ENCODE results near the gene CPEB3. TPM values are rescaled to one million over a fixed set of nuclear protein-coding genes. Genes with fewer than 3 reads are reported as not detected.

CPEB3 gene
- total RNA-seq, 2 experiments from 2014 or later, result 0.66 to 3.2 TPM

GRCh38 chr10:92010047-92010735, 280.7 kb downstream of the CPEB3 start:
- no peaks in the 10 kb centered on the region for H3K9me2 ChIP-seq (ENCODE audit: insufficient read depth, low read length)
- H3K27ac ChIP-seq (ENCODE audit: low read depth, low read length, poor library complexity, severe bottlenecking), result no peak overlapping the region
- intact Hi-C loops (cut with micrococcal nuclease; ENCODE audit: unreplicated experiment), result no loop called here
- no peaks in the 10 kb centered on the region for H3K9me3 ChIP-seq (ENCODE audit: low read length)
- H3K4me3 ChIP-seq (ENCODE audit: low read depth, low read length, poor library complexity, severe bottlenecking), result no peak overlapping the region
- no peaks in the 10 kb centered on the region for H3K79me2 ChIP-seq (ENCODE audit: insufficient read depth, low read depth, low read length)
- TF ChIP-seq, protein P1, sequence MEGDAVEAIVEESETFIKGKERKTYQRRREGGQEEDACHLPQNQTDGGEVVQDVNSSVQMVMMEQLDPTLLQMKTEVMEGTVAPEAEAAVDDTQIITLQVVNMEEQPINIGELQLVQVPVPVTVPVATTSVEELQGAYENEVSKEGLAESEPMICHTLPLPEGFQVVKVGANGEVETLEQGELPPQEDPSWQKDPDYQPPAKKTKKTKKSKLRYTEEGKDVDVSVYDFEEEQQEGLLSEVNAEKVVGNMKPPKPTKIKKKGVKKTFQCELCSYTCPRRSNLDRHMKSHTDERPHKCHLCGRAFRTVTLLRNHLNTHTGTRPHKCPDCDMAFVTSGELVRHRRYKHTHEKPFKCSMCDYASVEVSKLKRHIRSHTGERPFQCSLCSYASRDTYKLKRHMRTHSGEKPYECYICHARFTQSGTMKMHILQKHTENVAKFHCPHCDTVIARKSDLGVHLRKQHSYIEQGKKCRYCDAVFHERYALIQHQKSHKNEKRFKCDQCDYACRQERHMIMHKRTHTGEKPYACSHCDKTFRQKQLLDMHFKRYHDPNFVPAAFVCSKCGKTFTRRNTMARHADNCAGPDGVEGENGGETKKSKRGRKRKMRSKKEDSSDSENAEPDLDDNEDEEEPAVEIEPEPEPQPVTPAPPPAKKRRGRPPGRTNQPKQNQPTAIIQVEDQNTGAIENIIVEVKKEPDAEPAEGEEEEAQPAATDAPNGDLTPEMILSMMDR (conservative IDR thresholded peaks at IDR 0.05; ENCODE audit: low read length), result no peak
- TF ChIP-seq EZH2phosphoT487 (IDR thresholded peaks at IDR 0.05; ENCODE audit: borderline replicate concordance, low read depth, low read length), result no peak
- H3K36me3 ChIP-seq (ENCODE audit: insufficient read depth, low read length), result peaks cover 74% of the 10 kb centered on the region
- no peaks in the 10 kb centered on the region for H4K20me1 ChIP-seq (ENCODE audit: insufficient read depth, low read length)
- no peak overlapping the region for H2AFZ ChIP-seq (ENCODE audit: low read length)
- no peak overlapping the region for H3K4me2 ChIP-seq (ENCODE audit: low read length)
- ChIA-PET POLR2A (interaction anchor here (0.7 to 1.6 kb wide), 5 partner anchors 10 to 400 kb away, joined by 3 to 5 read pairs (median 3); no protein-coding TSS in a partner anchor), CTCF (ENCODE audit: unreplicated experiment) (no interaction called here)
- DNase-seq (ENCODE audit: low spot score), result no peak
- no TSS peak for BruUV-seq (replicated peaks)
- H3K4me1 ChIP-seq (ENCODE audit: insufficient read depth, low read length, poor library complexity, severe bottlenecking), result no peaks in the 10 kb centered on the region

- Histone ChIP-seq H3K4me3 (ENCODE audit: low read depth, low read length, poor library complexity, severe bottlenecking) (no peak overlapping the region), H3K4me1 (ENCODE audit: insufficient read depth, low read length, poor library complexity, severe bottlenecking) (no peaks in the 10 kb centered on the region), H3K79me2 (ENCODE audit: insufficient read depth, low read depth, low read length) (no peaks in the 10 kb centered on the region), H3K36me3 (ENCODE audit: insufficient read depth, low read length) (peaks cover 74% of the 10 kb centered on the region), H4K20me1 (ENCODE audit: insufficient read depth, low read length) (no peaks in the 10 kb centered on the region), H3K4me2 (ENCODE audit: low read length) (no peak overlapping the region), H3K9me2 (ENCODE audit: insufficient read depth, low read length) (no peaks in the 10 kb centered on the region), H3K27ac (ENCODE audit: low read depth, low read length, poor library complexity, severe bottlenecking) (no peak overlapping the region), H3K9me3 (ENCODE audit: low read length) (no peaks in the 10 kb centered on the region), H2AFZ (ENCODE audit: low read length) (no peak overlapping the region)
- intact Hi-C loops (cut with micrococcal nuclease; ENCODE audit: unreplicated experiment), result no loop called here
- ChIA-PET CTCF (ENCODE audit: unreplicated experiment) (interaction anchor here (0.7 kb wide), 1 partner anchor 18 kb away, joined by 3 read pairs; no protein-coding TSS in a partner anchor), POLR2A (interaction anchor here (0.7 to 1.6 kb wide), 5 partner anchors 9 to 213 kb away, joined by 3 to 5 read pairs (median 3); no protein-coding TSS in a partner anchor)
- no peak for DNase-seq (ENCODE audit: low spot score)
- no TSS peak for BruUV-seq (replicated peaks)
- TF ChIP-seq EZH2phosphoT487 (IDR thresholded peaks at IDR 0.05; ENCODE audit: borderline replicate concordance, low read depth, low read length), result no peak
These were observed 281.4 kb downstream of the CPEB3 start for GRCh38 chr10:92009445-92009844.

DNA sequence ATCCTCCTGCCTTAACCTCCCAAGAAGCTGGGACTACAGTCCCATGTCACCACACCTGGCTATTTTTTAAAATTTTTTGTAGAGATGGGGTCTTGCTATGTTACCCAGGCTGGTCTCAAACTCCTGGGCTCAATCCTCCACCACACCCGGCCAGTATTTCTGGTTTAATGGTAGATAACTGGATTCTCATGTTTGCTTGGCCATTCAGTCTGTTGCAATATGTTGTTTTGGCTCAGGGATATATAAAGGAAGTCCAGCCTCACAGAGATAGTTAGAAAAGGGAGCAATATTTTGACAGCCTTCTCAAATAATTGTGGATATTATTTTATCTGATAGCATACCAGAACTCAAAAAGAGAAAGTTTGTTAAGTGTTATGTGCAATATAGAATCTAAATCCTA, 284.9 kb downstream of the CPEB3 start:
- DNase-seq (ENCODE audit: low spot score), result no peak
- Histone ChIP-seq H3K4me2 (ENCODE audit: low read length) (no peak overlapping the region), H3K36me3 (ENCODE audit: insufficient read depth, low read length) (peaks cover 76% of the 10 kb centered on the region), H3K27ac (ENCODE audit: low read depth, low read length, poor library complexity, severe bottlenecking) (no peak overlapping the region), H3K79me2 (ENCODE audit: insufficient read depth, low read depth, low read length) (no peaks in the 10 kb centered on the region), H4K20me1 (ENCODE audit: insufficient read depth, low read length) (no peaks in the 10 kb centered on the region), H3K4me3 (ENCODE audit: low read depth, low read length, poor library complexity, severe bottlenecking) (no peak overlapping the region), H2AFZ (ENCODE audit: low read length) (no peak overlapping the region), H3K4me1 (ENCODE audit: insufficient read depth, low read length, poor library complexity, severe bottlenecking) (no peaks in the 10 kb centered on the region), H3K9me3 (ENCODE audit: low read length) (peaks cover 6% of the 10 kb centered on the region; the same call in 1 of the 2 replicates), H3K9me2 (ENCODE audit: insufficient read depth, low read length) (no peaks in the 10 kb centered on the region)
- no peak for TF ChIP-seq EZH2phosphoT487 (IDR thresholded peaks at IDR 0.05; ENCODE audit: borderline replicate concordance, low read depth, low read length)
- TF ChIP-seq, protein P1 (conservative IDR thresholded peaks at IDR 0.05; ENCODE audit: low read length), result no peak
- no TSS peak for BruUV-seq (replicated peaks)
- ChIA-PET POLR2A (no interaction called here), CTCF (ENCODE audit: unreplicated experiment) (no interaction called here)
- intact Hi-C loops (cut with micrococcal nuclease; ENCODE audit: unreplicated experiment), result no loop called here
